OCI-LY3 (cell line): ENCODE data around the gene HIP1.
"Not testable (repeated sequence)": the region's sequence is repeated elsewhere in the genome, so short reads cannot be mapped to it uniquely, and the experiment has no call there.

Experiments
- H2AFZ ChIP-seq: fragments of 200-600, 300-600 bp; shearing (Covaris generic); 2 replicates; pipeline ENCODE4 v1.6.0; 2014; ENCODE audit warnings: antibody characterized with exemption, low read depth, low read length
- H3K27ac ChIP-seq: fragments of 200-600, 300-600 bp; sonication (generic); 2 replicates; pipeline ENCODE4 v1.5.1; 2014; ENCODE audit warnings: mild to moderate bottlenecking, low read length, moderate library complexity, mixed read lengths
- H3K27me3 ChIP-seq: fragments of 200-600, 300-600 bp; sonication (generic); 2 replicates; pipeline ENCODE4 v1.6.1; 2014; ENCODE audit warnings: low read depth, low read length, mixed read lengths
- H3K36me3 ChIP-seq: fragments of 200-600, 300-600 bp; sonication (generic); replicated peaks from 2 replicates; pipeline ENCODE3; 2014; ENCODE audit warnings: low read depth, low read length, mixed read lengths
- H3K4me1 ChIP-seq: fragments of 300-600, 200-600 bp; sonication (generic); 2 replicates; pipeline ENCODE4 v1.6.1; 2014; ENCODE audit warnings: low read length, mixed read lengths
- H3K4me2 ChIP-seq: fragments of 200-600, 300-600 bp; sonication (generic); 2 replicates; pipeline ENCODE4 v1.6.1; 2014; ENCODE audit warnings: low read length, mixed read lengths
- H3K4me3 ChIP-seq: fragments of 300-600, 200-600 bp; sonication (generic); 2 replicates; pipeline ENCODE4 v1.5.1; 2014; ENCODE audit warnings: antibody characterized with exemption, mild to moderate bottlenecking, low read length, moderate library complexity
- H3K79me2 ChIP-seq: fragments of 300-600, 200-600 bp; shearing (Covaris generic); 2 replicates; pipeline ENCODE4 v1.6.1; 2014; ENCODE audit warnings: mild to moderate bottlenecking, low read length, mixed read lengths
- H3K9ac ChIP-seq: fragments of 300-600, 200-600 bp; shearing (Covaris generic); 2 replicates; pipeline ENCODE4 v1.6.0; 2014; ENCODE audit warnings: mild to moderate bottlenecking, low read length, moderate library complexity
- H3K9me3 ChIP-seq: fragments of 200-600, 300-600 bp; shearing (Covaris generic); 2 replicates; pipeline ENCODE4 v1.6.1; 2014; ENCODE audit warnings: low read length, mixed read lengths; ENCODE audit not compliant: insufficient read depth
- H4K20me1 ChIP-seq: fragments of 200-600, 300-600 bp; sonication (generic); 2 replicates; pipeline ENCODE4 v1.6.1; 2016; ENCODE audit warnings: low read length, mixed read lengths; ENCODE audit not compliant: insufficient read depth
- EZH2phosphoT487 ChIP-seq: fragments of 200-600 bp; shearing (Covaris generic); IDR thresholded peaks from 2 replicates; pipeline ENCODE4 v1.6.1; 2018; ENCODE audit warnings: antibody characterized with exemption, mixed run types, low read depth
- TF ChIP-seq, protein P1 (sequence below): fragments of 200-600, 300-600 bp; sonication (generic); IDR thresholded peaks from 2 replicates; pipeline ENCODE4 v1.5.1; 2014; ENCODE audit warnings: antibody characterized with exemption, low read length, low read depth

The HIP1 gene

DNA sequence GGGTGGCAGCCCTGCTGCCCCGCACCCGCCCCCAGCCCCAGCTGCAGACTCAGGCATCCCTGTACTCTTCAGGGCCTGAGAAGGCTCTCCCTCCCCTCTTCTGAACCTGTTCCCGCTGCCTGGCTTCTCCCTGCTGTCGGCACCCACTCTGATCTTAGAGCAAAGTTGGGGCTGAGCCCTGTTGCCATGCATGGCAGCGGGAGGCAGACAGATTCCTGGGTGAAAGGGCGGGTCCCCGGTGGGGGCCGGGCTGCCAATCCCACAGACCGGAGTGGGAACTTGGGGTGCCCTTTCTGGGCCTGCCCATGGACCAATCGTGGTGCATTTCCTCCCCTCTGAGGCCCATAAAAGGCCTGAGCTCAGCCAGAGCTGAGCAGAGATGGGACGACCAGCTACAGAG lies 165.9 kb downstream of the HIP1 start:
- H3K27ac ChIP-seq, result no peak overlapping the region
- H2AFZ ChIP-seq, result no peak overlapping the region
- H3K9ac ChIP-seq, result no peak overlapping the region
- H3K36me3 ChIP-seq, result no peaks in the 10 kb centered on the region
- H3K4me1 ChIP-seq, result no peaks in the 10 kb centered on the region
- H3K4me3 ChIP-seq, result no peak overlapping the region
- no peaks in the 10 kb centered on the region for H4K20me1 ChIP-seq
- no peaks in the 10 kb centered on the region for H3K9me3 ChIP-seq
- TF ChIP-seq, protein P1, sequence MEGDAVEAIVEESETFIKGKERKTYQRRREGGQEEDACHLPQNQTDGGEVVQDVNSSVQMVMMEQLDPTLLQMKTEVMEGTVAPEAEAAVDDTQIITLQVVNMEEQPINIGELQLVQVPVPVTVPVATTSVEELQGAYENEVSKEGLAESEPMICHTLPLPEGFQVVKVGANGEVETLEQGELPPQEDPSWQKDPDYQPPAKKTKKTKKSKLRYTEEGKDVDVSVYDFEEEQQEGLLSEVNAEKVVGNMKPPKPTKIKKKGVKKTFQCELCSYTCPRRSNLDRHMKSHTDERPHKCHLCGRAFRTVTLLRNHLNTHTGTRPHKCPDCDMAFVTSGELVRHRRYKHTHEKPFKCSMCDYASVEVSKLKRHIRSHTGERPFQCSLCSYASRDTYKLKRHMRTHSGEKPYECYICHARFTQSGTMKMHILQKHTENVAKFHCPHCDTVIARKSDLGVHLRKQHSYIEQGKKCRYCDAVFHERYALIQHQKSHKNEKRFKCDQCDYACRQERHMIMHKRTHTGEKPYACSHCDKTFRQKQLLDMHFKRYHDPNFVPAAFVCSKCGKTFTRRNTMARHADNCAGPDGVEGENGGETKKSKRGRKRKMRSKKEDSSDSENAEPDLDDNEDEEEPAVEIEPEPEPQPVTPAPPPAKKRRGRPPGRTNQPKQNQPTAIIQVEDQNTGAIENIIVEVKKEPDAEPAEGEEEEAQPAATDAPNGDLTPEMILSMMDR, result no peak
- no peak for TF ChIP-seq EZH2phosphoT487
- no peaks in the 10 kb centered on the region for H3K27me3 ChIP-seq
- no peak overlapping the region for H3K4me2 ChIP-seq
- no peaks in the 10 kb centered on the region for H3K79me2 ChIP-seq

DNA sequence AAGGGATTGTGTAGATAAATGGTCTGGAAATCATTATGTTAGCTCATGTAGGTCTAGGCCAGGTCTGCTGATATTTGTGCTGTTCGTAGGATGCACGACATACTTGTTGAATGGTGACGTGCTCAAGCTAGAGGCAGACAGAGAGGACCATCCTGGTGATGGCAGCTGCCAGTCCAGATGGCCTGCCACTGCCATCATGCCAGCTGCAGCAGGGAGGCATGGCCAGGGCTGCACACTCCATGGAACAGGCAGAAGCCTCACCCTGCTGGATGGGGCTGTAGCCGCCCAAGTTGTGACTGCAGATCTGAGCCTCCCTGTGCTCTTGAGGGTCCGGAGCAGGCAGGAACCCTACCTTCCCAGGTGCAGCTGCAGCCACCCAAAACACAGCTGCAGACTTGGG lies 166.3 kb downstream of the HIP1 start:
- Histone ChIP-seq H3K27ac (no peak overlapping the region), H3K9me3 (no peaks in the 10 kb centered on the region), H3K9ac (no peak overlapping the region), H3K27me3 (no peaks in the 10 kb centered on the region), H3K4me3 (no peak overlapping the region), H4K20me1 (no peaks in the 10 kb centered on the region), H3K79me2 (no peaks in the 10 kb centered on the region), H2AFZ (no peak overlapping the region), H3K4me2 (no peak overlapping the region), H3K4me1 (no peaks in the 10 kb centered on the region), H3K36me3 (no peaks in the 10 kb centered on the region)
- TF ChIP-seq EZH2phosphoT487, result no peak
- TF ChIP-seq, protein P1, result no peak

DNA sequence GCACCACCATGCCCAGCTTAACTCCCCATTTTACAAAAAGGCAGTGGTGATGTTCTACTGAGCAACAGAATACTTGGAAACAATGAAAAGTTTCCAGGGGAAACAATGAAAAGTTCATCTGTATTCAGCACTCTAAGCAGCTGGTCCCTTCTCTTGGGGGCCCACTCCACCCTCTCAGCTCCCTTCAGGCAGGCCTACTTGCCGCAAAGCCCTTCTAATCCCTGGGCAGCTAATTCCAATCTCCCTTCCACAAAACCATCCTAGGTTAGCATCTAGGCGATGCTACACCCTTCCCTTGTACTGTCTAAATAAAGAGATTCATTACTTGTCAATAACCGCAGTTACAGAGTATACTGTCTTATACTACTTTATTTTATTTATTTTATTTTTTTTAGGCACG lies 167.5 kb downstream of the HIP1 start:
- Histone ChIP-seq H3K9ac (no peak overlapping the region), H3K36me3 (no peaks in the 10 kb centered on the region), H3K9me3 (no peaks in the 10 kb centered on the region), H2AFZ (no peak overlapping the region), H3K4me2 (no peak overlapping the region), H4K20me1 (no peaks in the 10 kb centered on the region), H3K27ac (no peak overlapping the region), H3K4me3 (no peak overlapping the region), H3K27me3 (no peaks in the 10 kb centered on the region), H3K4me1 (no peaks in the 10 kb centered on the region), H3K79me2 (no peaks in the 10 kb centered on the region)
- TF ChIP-seq EZH2phosphoT487, result no peak
- TF ChIP-seq, protein P1, result no peak

DNA sequence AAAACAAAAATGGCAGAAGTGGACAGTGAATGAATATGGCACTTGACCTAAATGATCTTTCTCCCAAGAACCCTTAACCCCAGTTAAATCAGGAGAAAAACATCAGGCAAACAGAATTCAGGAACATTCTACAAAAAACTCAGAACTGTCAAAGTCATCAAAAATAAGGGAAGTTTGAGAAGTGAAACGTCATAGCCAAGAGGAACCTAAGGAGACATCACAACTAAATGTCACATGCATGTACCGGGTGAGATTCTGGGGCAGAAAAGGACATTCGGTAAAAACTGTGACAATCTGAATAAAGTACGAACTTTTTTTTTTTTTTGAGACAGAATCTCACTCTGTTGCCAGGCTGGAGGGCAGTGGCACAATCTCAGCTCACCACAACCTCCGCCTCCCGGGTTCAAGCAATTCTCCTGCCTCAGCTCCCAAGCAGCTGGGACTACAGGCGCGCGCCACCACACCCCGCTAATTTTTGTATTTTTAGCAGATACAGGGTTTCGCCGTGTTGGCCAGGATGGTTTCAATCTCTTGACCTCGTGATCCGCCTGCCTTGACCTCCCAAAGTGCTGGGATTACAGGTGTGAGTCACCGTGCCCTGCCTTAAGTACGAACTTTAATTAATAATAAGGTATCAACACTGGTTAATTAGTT lies 169.0 kb downstream of the HIP1 start:
- H3K9me3 ChIP-seq, H3K79me2 ChIP-seq, H3K27me3 ChIP-seq, H2AFZ ChIP-seq, H3K36me3 ChIP-seq, H3K4me2 ChIP-seq, H3K27ac ChIP-seq, H3K4me1 ChIP-seq, H3K9ac ChIP-seq, H3K4me3 ChIP-seq, H4K20me1 ChIP-seq: not testable (repeated sequence)
